Endothelial cell of umbilical vein (primary cell): ENCODE data around the gene THBS3. TPM values are rescaled to one million over a fixed set of nuclear protein-coding genes. Genes with fewer than 3 reads are reported as not detected.

Experiments used
- BruUV-seq: library from RNA; stranded (reverse); fragments of 400-500 nt; replicated peaks from 2 replicates; lab custom pipeline; 2021; lab: Mats Ljungman, UMichigan
- CTCF ChIA-PET: fragments of 300-600, 350-600 bp; sonication (Branson Sonifier 250); formaldehyde crosslinking; loops from one replicate; lab custom pipeline; 2021; ENCODE audit warnings: antibody characterized with exemption, inconsistent platforms; lab: Charles Lee
- POLR2A ChIA-PET: fragments of 300-600, 350-600 bp; sonication (Branson Sonifier 250); formaldehyde crosslinking; loops from one replicate; lab custom pipeline; 2021; ENCODE audit warnings: antibody characterized with exemption, inconsistent platforms; lab: Charles Lee
- DNase-seq: peaks from one replicate; pipeline ENCODE4 v3.0.0-alpha.2; 2011; ENCODE audit warnings: low read depth, low spot score
- FAIRE-seq: peaks from 2 replicates; lab custom pipeline; 2011; peaks lifted over from hg19 to GRCh38; lab: Jason Lieb, UNC
- H2AFZ ChIP-seq: 2 replicates; pipeline ENCODE4 v1.6.0; 2012; ENCODE audit warnings: low read depth, low read length, control low read depth, inconsistent platforms
- H3K27ac ChIP-seq: 2 replicates; pipeline ENCODE4 v1.5.1; 2011; ENCODE audit warnings: low read depth, mild to moderate bottlenecking, control low read depth, low read length, moderate library complexity; ENCODE audit not compliant: insufficient read depth
- H3K27me3 ChIP-seq, 2 experiments: 2 replicates each; pipeline versions ENCODE4 v1.6.0 to v1.6.1; 2011; ENCODE audit warnings: low read length in 2 of 2, mixed read lengths in 1 of 2; ENCODE audit not compliant: control insufficient read depth in 2 of 2, insufficient read depth in 2 of 2
- H3K36me3 ChIP-seq, 2 experiments: 2 replicates in 1 of 2; 3 replicates in 1 of 2; pipeline ENCODE4 v1.5.1; 2011; ENCODE audit warnings: low read length in 2 of 2, mild to moderate bottlenecking in 1 of 2, moderate library complexity in 1 of 2; ENCODE audit not compliant: control insufficient read depth in 2 of 2, insufficient read depth in 2 of 2; ENCODE audit errors: extremely low read depth in 1 of 2
- H3K4me1 ChIP-seq: 3 replicates; pipeline ENCODE4 v1.5.1; 2011; ENCODE audit warnings: mild to moderate bottlenecking, low read length; ENCODE audit not compliant: control insufficient read depth, insufficient read depth; ENCODE audit errors: extremely low read depth
- H3K4me2 ChIP-seq: 2 replicates; pipeline ENCODE4 v1.6.1; 2011; ENCODE audit warnings: low read length, control low read depth, mixed read lengths; ENCODE audit not compliant: insufficient read depth
- H3K4me3 ChIP-seq, 3 experiments: fragments of 200-600 bp in 1 of 3; sonication (generic), shearing (Covaris generic) in 1 of 3; replicated peaks in 1 of 3; 2 replicates each; pipeline ENCODE4 v1.5.1; 2011 to 2016; ENCODE audit warnings: control low read depth in 3 of 3, low read length in 3 of 3, mild to moderate bottlenecking in 2 of 3, inconsistent platforms in 1 of 3, low read depth in 1 of 3, moderate library complexity in 1 of 3; ENCODE audit not compliant: insufficient read depth in 1 of 3
- H3K79me2 ChIP-seq: 2 replicates; pipeline ENCODE4 v1.6.0; 2012; ENCODE audit warnings: low read length, inconsistent platforms; ENCODE audit not compliant: control insufficient read depth, insufficient read depth
- H3K9ac ChIP-seq: replicated peaks from 2 replicates; pipeline ENCODE3; 2011; ENCODE audit warnings: low read length, control low read depth; ENCODE audit not compliant: insufficient read depth; ENCODE audit errors: extremely low read depth
- H3K9me1 ChIP-seq: replicated peaks from 3 replicates; pipeline ENCODE4 v1.6.0; 2011; ENCODE audit warnings: mild to moderate bottlenecking, low read length; ENCODE audit not compliant: control insufficient read depth, insufficient read depth; ENCODE audit errors: extremely low read depth
- H3K9me3 ChIP-seq: replicated peaks from 2 replicates; pipeline ENCODE4 v1.5.1; 2012; ENCODE audit warnings: low read length, inconsistent platforms; ENCODE audit not compliant: control insufficient read depth, insufficient read depth
- H4K20me1 ChIP-seq: replicated peaks from 2 replicates; pipeline ENCODE3; 2011; ENCODE audit warnings: mild to moderate bottlenecking, low read length; ENCODE audit not compliant: control insufficient read depth, insufficient read depth; ENCODE audit errors: extremely low read depth
- EZH2 ChIP-seq: IDR thresholded peaks from 2 replicates; pipeline ENCODE4 v1.6.1; 2012; ENCODE audit warnings: borderline replicate concordance, low read depth, mild to moderate bottlenecking, moderate library complexity, low read length, inconsistent platforms; ENCODE audit not compliant: severe bottlenecking
- FOS ChIP-seq: IDR thresholded peaks from 2 replicates; pipeline ENCODE4 v1.6.1; 2011; ENCODE audit warnings: mild to moderate bottlenecking, low read length, moderate library complexity, borderline replicate concordance; ENCODE audit not compliant: insufficient read depth
- GATA2 ChIP-seq: IDR thresholded peaks from 2 replicates; pipeline ENCODE4 v1.7.0; 2011; ENCODE audit warnings: low read depth, mild to moderate bottlenecking, moderate library complexity, mixed read lengths, low read length; ENCODE audit not compliant: insufficient read length, insufficient read depth
- JUN ChIP-seq: IDR thresholded peaks from 2 replicates; pipeline ENCODE4 v1.6.1; 2011; ENCODE audit warnings: borderline replicate concordance, low read depth; ENCODE audit not compliant: insufficient read length, insufficient read depth
- MAX ChIP-seq: IDR thresholded peaks from 2 replicates; pipeline ENCODE4 v1.6.1; 2011; ENCODE audit not compliant: insufficient read depth, insufficient read length
- MYC ChIP-seq: IDR thresholded peaks from one replicate; pipeline ENCODE4 v1.6.1; 2011; ENCODE audit warnings: mild to moderate bottlenecking, low read depth, low read length
- POLR2A ChIP-seq: IDR thresholded peaks from 2 replicates; pipeline ENCODE4 v1.6.1; 2012; ENCODE audit warnings: low read depth, mild to moderate bottlenecking, control low read depth, low read length
- POLR2AphosphoS5 ChIP-seq: IDR thresholded peaks from 2 replicates; pipeline ENCODE4 v1.6.1; 2012; ENCODE audit warnings: low read depth, mild to moderate bottlenecking, control low read depth, low read length, moderate library complexity; ENCODE audit not compliant: insufficient read depth
- dilution Hi-C: fragments of 300-500 bp; cut with MboI; formaldehyde crosslinking; loops from one replicate; pipeline ENCODE4 v1.15.0; 2019; ENCODE audit warnings: low sequenced_read_pairs; ENCODE audit not compliant: extremely low pct_ligation_motif_present
- intact Hi-C: fragments of 100-400 bp; cut with micrococcal nuclease; formaldehyde crosslinking; loops from one replicate; pipeline ENCODE4 v1.10.0; 2022
- polyA plus RNA-seq, 4 experiments: library from polyadenylated mRNA; depleted of rRNA in 3 of 4; stranded (reverse) in 3 of 4; unstranded in 1 of 4; fragments of >200 nt; gene quantifications; 2 replicates each; pipeline versions ENCODE4 v1.2.1 to v1.2.3, GENCODE V29; 2011 to 2012; ENCODE audit warnings: missing spikeins in 1 of 4
- total RNA-seq: library from RNA; stranded (reverse); gene quantifications from 2 replicates; pipeline ENCODE4 v1.2.3, GENCODE V29; 2021

THBS3 gene
- total and polyA plus RNA-seq, 2 donors (not counting 3 experiments of a cell fraction or from before 2014, with no cell fraction given) = 23.6 to 25.7 TPM

- dilution Hi-C loops = no loop called here
- H3K4me3 ChIP-seq = no peak overlapping the region
- no peaks in the 10 kb centered on the region for H3K9me1 ChIP-seq
- CTCF ChIA-PET = interaction anchor here (0.8 to 5.8 kb wide), 35 partner anchors 8 to 401 kb away, joined by 3 to 115 read pairs (median 6); partner anchors contain the start of genes ASH1L, CLK2, FDPS and HCN3
- no peaks in the 10 kb centered on the region for H4K20me1 ChIP-seq
- BruUV-seq = no TSS peak
- H2AFZ ChIP-seq = no peak overlapping the region
- H3K9me3 ChIP-seq = no peaks in the 10 kb centered on the region
- H3K27me3 ChIP-seq = no peaks in the 10 kb centered on the region
- no peak for TF ChIP-seq EZH2
- no peak for TF ChIP-seq MAX
- no peak for TF ChIP-seq JUN
- TF ChIP-seq POLR2AphosphoS5 = no peak
- TF ChIP-seq FOS = no peak
- TF ChIP-seq GATA2 = no peak
- TF ChIP-seq POLR2A = no peak
- TF ChIP-seq MYC = no peak
- POLR2A ChIA-PET = no interaction called here
- DNase-seq (no peak), FAIRE-seq (no peak)
- H3K4me1 ChIP-seq = peaks cover 29% of the 10 kb centered on the region
- intact Hi-C loops = loop anchor here (10.0 kb wide), 1 partner anchor 313 kb away; the partner anchor contains the start of gene ASH1L
- peaks cover 6 to 16% of the 10 kb centered on the region in 2 experiments for H3K36me3 ChIP-seq
- peaks cover 9% of the 10 kb centered on the region for H3K79me2 ChIP-seq
- no peak overlapping the region for H3K9ac ChIP-seq
- no peak overlapping the region for H3K27ac ChIP-seq
- no peak overlapping the region for H3K4me2 ChIP-seq
Observed at GRCh38 chr1:155251566-155251965, 43.9 kb upstream of the THBS3 start.
